Hematopoietic multipotent progenitor cell treated with erythropoietin and hydrocortisone succinate and interleukin-3 and kit ligand, for 8 days (in vitro differentiated cells): ENCODE measurements around the gene PPP1R9B.

Source experiments
- DNase-seq: peaks from one replicate; pipeline ENCODE4 v3.0.0-alpha.2; 2015

The PPP1R9B gene

DNA sequence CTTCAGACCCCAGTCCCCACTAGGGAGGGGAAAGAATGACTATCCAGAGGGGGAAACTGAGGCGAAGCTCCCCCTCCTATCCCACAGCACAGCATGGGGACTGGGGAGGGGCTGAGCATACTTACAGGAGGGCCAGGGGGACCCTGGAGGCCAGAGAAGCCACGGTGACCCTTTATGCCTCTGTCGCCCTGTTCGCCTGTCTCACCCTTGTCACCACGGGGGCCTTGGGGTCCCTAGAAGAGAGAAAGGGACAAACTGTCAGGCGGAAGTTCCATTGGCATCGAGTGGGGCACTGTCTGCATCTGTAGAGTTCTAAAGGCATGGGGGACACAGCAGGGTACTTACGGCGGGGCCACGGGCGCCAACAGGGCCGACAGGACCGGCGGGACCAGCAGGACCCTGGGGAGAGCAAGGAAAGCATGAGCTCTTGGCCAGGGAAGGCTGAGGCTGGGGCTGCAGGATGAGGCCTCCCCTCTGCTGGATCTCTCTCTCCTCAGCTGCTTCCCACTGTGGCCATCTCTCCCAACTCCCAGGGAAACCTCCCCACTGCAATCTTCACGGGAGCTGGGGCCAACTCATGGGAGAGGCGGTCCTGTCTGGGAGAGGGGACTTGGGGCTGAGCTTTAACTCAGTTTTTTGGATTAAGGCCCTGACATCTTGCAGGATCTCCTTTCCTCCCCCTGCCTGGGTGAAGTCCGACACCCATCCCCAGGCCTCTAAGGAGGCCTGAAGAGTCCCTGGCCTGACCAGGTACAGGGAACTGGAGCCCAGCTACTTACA, 37.5 kb upstream of the PPP1R9B start:
- DNase-seq = no peak

DNA sequence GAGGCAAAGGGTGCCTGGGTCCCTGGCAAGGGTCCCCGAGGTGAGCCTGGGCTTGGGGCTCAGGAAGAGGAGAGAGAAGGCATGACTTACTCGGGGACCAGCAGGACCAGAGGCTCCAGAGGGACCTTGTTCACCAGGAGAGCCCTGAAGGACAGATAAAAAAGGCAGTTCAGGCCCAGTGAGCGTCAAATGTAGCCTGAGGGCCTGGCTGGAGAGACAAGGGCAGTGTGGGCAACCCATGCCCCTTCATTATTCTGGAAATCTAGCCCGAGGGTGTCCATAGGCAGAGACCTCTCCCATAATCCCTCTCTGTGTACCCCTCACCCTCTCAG, 36.9 kb upstream of the PPP1R9B start:
- no peak for DNase-seq

DNA sequence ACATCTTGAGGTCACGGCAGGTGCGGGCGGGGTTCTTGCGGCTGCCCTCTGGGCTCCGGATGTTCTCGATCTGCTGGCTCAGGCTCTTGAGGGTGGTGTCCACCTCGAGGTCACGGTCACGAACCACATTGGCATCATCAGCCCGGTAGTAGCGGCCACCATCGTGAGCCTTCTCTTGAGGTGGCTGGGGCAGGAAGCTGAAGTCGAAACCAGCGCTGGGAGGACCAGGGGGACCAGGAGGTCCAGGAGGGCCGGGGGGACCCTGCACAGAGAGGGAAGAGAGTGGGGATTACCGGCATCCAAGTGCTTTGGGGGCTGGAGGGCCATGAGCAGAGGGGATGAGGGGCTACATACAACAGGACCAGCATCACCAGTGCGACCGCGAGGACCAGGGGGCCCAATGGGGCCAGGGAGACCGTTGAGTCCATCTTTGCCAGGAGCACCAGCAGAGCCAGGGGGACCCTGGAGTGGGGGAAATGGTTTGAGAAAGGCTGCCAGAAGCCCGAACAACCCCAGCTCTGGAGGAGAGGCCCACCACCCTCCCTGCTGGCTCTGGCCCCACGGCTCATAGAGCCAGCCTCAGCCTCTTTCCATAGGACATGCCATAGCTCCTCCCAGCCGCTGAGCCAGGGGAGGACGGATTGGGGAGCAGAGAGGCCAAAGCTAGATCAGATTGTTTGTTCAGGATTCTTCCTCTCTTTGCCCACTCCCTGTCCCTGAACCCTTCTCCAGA, 36.4 kb upstream of the PPP1R9B start:
- no peak for DNase-seq

GRCh38 chr17:50185631-50186471, 35.4 kb upstream of the PPP1R9B start:
- no peak for DNase-seq

DNA sequence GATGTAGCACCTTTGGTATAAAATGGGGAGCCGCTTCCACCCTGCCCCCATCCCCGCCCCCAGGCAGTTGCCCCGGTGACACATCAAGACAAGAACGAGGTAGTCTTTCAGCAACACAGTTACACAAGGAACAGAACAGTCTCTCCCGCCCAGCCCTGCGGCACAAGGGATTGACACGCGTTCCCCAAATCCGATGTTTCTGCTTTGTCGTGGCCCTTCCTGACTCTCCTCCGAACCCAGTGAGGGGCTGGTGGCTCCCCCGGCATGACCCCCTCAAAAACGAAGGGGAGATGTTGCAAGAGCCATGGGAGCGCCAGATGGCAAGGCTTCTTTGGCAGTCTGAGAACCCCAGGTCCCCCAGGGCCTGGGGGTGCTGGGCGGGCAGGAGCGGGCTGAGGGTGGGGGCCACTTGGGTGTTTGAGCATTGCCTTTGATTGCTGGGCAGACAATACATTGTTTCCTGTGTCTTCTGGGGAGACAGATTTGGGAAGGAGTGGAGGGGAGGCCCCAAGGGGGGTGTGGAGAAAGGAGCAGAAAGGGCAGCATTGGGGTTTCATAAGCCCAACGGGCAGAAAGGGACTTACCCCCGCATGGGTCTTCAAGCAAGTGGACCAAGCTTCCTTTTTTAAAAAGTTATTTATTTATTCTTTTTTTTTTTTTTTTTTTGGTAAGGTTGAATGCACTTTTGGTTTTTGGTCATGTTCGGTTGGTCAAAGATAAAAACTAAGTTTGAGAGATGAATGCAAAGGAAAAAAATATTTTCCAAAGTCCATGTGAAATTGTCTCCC, 34.3 kb upstream of the PPP1R9B start:
- no peak for DNase-seq

GRCh38 chr17:50184064-50184463, 33.6 kb upstream of the PPP1R9B start:
- no peak for DNase-seq

- no peak for DNase-seq
Measured at GRCh38 chr17:50183421-50183994, 33.0 kb upstream of the PPP1R9B start.

DNA sequence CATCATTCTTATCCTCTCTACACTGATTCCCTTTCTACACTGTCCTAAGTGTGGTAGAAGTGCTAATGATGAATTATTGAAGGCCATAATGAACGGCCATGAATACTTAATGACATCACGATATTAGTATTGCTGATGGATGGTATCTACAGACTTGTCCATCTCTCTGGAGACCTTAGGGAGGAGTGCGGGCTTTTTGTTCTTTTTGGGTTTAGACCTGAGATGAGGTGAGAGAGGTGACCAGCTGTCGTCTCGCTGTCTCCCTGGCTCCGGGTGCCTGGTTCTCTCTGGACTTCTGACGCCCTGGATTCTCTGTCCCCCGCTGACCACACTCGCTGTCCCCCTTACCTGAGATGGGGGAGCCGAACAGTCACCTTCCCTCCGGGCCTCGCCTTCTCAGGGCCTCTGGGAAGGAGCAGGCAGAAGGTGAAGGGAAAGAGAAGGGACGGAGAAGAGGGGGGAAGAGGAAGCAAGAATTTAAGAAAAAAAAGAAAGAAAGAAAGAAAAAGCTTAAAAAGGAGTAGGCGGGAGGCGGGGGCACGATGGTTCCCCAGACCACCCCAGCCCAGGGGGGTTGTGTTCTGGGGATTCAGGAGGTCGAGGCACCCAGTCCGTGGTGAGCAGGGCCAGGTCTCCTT, 32.4 kb upstream of the PPP1R9B start:
- no peak for DNase-seq

DNA sequence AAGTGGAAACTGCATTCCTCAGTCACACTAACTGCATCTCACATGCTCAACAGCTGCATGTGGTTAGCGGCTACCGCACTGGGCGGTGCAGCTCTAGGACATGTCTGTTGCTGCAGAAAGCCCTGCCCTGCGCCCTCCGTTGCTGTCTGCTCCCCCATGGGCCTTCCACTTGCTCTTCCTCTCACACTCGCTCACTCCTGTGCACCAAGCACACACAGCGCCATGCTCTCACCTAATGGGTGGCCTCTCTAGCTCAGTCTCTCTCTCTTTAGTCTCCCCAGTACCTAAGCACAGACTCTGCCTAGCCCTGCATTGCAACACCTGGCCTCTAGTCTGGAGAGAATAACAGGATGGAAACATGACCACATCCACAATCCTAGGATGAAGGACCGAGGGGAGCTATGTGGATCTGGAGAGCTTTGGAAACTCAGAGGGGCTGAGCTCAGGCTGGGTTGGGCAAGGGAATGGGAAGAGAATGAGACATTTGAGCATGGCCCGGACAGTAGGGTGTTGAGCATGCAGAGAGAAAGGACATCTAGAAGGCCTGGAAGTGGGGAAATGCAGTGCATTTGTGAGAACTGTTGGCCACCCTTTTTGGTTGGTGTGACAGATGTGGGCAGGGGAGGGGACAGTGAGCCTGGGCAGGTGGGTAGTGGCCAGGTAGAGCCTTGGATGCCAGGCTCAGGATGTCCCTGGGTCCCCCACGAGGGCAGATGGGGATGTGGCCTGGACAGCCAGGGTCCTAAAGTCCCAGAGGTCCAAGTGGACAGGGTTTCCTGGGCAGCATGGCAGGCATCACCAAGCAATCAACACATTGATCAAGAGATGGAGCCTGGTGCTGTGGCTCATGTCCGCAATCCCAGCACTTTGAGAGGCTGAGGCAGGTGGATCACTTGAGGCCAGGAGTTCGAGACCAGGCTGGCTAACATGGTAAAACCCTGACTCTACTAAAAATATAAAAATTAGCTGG, 31.4 kb upstream of the PPP1R9B start:
- DNase-seq = no peak

DNA sequence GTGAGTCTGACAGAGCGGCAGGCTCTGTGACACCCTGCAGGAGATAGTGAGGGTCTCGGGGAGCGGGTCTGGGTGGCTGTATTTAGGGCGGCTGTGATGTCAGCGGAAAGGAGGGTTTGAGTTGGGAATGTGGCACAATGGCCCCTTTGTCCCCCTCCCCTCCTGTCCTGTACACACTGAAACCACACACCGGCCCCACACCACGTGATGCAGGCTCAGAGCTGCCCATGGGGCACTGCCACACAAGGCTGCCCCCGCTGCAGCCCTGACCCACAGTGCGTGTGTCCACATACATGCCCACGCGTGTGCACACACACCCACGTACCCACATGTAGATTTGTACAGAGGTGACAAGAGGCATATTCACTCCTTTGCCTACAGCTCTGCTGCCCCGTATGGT, 30.7 kb upstream of the PPP1R9B start:
- no peak for DNase-seq

GRCh38 chr17:50180620-50181019, 30.1 kb upstream of the PPP1R9B start:
- no peak for DNase-seq

DNA sequence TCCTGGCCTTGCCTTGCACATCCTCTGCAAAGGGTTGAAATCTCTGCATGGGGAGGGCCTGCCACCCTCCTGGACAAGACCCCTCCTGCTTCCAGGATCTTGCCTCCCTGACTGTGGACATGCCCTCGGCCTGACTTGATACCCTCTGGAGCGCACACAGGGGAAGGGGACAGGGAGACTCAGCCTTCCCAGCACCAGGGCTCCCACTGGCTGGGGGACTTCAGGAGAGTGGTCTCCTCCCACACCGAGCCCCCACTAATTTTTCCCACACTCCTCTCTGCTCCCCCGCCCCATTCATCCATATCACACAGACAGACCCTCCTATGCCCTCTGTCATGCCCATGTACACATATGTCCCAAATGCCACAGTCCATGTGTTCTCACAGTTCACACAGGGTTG, 29.6 kb upstream of the PPP1R9B start:
- no peak for DNase-seq

DNA sequence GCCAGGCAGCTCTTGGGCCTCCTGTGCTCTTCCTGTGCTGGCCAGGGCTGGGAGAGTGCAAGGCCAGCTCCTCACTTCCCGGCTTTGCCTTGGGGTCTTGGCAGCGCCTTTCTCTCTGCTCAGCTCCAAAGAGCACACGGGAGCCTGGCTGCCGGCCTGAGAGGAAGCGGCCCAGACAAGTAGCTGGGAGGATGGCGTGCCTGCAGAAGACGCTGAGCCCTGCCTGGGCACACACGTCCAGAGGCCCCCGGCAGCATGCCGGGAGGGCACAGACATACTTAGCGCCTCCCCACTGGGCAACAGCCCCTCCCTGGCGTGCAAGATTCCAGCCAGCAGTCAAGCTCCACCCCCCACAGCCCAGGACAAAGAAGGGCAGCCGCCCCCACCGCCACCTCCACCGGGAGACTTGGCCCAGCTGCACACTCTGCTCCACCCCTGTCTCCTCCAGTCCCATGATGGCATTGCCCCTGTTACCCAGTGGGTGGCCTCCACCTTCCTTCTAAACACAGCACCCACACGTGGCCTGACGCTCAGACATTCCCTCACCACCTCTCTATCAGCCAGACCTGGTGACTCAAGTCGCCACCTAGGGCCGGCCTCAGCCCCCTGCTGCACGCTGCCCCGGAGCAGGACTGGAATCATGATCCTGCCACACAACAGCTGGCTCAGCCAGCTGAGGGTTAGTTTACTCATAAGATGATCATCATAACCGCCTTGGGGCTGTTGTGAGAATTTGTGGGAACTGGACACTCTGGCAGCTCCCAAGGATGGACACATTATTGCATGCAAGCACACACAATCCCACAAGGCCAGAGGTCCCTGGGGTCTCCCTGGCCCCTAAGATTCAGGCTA, 27.7 kb upstream of the PPP1R9B start:
- peak; percentile 89 for DNase-seq

- DNase-seq = no peak
Measured at GRCh38 chr17:50177476-50177875, 27.0 kb upstream of the PPP1R9B start.

DNA sequence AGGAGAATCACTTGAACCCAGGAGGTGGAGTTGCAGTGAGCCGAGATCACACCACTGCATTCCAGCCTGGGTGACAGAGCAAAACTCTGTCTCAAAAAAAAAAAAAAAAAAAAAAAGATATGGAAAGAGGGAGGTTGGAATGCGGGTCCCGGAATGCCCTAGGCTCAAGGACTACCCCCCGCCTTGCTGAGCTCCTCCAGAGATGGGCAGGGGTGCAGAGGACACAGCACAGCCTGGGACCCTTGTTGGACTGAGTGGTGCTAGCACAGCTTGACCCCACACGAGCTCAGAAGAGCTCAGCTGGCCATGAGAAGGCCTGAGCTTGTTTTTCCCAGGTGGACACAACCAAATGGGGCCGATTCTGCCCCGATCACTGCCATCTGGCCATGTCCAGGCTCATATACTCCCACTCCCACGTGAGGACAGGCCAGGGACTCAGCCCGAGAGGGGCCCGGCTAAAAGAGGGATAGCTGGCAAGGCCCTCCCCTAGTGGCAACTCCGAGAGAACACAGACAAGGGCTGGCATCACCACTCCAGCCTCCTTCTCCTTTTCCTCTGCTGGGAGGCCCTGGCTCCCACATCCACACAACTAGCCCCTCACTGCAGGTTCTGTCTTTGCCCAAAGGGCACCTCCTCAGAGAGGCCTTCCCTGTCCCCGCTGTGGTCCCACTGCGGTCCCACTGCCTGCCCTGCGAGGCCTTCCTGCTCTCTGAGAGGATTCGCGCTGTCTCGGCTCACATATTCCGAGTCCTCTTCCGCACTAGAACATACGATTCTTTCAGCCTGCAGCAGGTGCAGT, 26.3 kb upstream of the PPP1R9B start:
- DNase-seq = no peak

GRCh38 chr17:50175035-50175807, 24.7 kb upstream of the PPP1R9B start:
- DNase-seq = no peak

GRCh38 chr17:50174444-50174843, 24.0 kb upstream of the PPP1R9B start:
- no peak for DNase-seq

GRCh38 chr17:50173335-50173941, 23.0 kb upstream of the PPP1R9B start:
- DNase-seq = no peak
